ENCODE data around the gene TRIM27. TPM values are rescaled to one million over a fixed set of nuclear protein-coding genes. Genes with fewer than 3 reads are reported as not detected.

TRIM27 gene
- total and polyA plus RNA-seq, 4 donors, result 34.8 to 81.9 (median 46.1) TPM

DNA sequence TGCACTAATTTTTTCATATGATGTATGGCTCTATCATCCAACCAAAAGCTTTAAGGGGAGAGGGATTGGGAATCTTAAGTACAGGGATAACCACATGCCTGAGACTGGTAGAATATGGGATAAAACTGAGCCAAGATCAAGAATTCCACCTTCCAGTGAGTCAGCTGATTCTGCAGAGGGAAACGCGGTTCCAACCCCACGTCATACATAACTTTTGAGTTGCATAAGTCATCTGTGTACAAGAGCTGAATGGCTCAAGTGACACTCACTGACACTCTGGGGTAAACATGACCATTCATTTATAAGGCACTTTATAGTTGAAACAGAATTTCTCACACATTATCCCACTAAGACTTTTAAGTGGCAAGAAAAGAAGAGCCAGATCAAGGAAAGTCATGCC, 16.4 kb downstream of the TRIM27 start:
- TF ChIP-seq, protein P1, sequence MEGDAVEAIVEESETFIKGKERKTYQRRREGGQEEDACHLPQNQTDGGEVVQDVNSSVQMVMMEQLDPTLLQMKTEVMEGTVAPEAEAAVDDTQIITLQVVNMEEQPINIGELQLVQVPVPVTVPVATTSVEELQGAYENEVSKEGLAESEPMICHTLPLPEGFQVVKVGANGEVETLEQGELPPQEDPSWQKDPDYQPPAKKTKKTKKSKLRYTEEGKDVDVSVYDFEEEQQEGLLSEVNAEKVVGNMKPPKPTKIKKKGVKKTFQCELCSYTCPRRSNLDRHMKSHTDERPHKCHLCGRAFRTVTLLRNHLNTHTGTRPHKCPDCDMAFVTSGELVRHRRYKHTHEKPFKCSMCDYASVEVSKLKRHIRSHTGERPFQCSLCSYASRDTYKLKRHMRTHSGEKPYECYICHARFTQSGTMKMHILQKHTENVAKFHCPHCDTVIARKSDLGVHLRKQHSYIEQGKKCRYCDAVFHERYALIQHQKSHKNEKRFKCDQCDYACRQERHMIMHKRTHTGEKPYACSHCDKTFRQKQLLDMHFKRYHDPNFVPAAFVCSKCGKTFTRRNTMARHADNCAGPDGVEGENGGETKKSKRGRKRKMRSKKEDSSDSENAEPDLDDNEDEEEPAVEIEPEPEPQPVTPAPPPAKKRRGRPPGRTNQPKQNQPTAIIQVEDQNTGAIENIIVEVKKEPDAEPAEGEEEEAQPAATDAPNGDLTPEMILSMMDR (IDR thresholded peaks at IDR 0.05; ENCODE audit: control extremely low read depth, extremely low read depth), result no peak
- Histone ChIP-seq H3K36me3 (ENCODE audit: control insufficient read depth in 4 of 4, insufficient read depth in 4 of 4, low read length in 4 of 4) (peaks cover 38 to 74% (median 56%) of the 10 kb centered on the region in 4 donors), H3K4me1 (ENCODE audit: control insufficient read depth in 5 of 5, insufficient read depth in 5 of 5, low read length in 5 of 5) (no peaks in the 10 kb centered on the region), H3K27ac (ENCODE audit: low read depth in 1 of 2, low read length in 1 of 2) (no peak overlapping the region), H3K9ac (ENCODE audit: insufficient read depth in 1 of 2, low read length in 2 of 2) (no peak overlapping the region), H3K27me3 (ENCODE audit: control insufficient read depth in 3 of 3, insufficient read depth in 3 of 3, low read length in 2 of 3) (no peaks in the 10 kb centered on the region), H3K4me3 (no peak overlapping the region), H3K9me3 (ENCODE audit: control insufficient read depth in 4 of 4, insufficient read depth in 3 of 4, low read length in 3 of 4) (peaks cover 0 to 2% (median 0%) of the 10 kb centered on the region in 4 donors)
- WGBS, 2 donors, result 17 to 68% methylated on average over 3 of the region's 3 CpGs
- DNase-seq, result no peak
- ATAC-seq (ENCODE audit: insufficient read depth, low FRiP score), result no peak

DNA sequence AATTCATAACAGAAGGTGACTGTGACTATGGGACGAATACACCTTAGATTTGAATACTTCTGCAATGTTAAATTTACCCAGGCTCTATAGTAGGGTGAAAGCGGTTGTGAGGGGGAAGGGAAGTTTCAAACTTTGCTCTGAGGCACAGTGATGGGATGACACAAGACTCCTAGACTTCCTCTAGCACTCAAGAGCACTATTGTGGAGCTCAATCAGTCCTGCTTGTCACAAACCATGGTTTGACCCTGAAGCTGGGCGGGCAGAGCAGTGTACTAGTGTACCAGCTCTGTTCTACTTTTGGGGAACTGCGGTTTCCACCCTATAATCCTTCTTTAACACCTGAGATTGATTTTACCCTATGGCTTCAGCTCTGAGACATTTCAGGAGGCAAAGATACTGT, 17.1 kb downstream of the TRIM27 start:
- no peak for ATAC-seq (ENCODE audit: insufficient read depth, low FRiP score)
- 48 to 80% methylated on average over 4 of the region's 4 CpGs for WGBS, 2 donors
- H3K36me3 ChIP-seq (ENCODE audit: control insufficient read depth in 4 of 4, insufficient read depth in 4 of 4, low read length in 4 of 4), result peaks cover 40 to 73% (median 54%) of the 10 kb centered on the region in 4 donors

DNA sequence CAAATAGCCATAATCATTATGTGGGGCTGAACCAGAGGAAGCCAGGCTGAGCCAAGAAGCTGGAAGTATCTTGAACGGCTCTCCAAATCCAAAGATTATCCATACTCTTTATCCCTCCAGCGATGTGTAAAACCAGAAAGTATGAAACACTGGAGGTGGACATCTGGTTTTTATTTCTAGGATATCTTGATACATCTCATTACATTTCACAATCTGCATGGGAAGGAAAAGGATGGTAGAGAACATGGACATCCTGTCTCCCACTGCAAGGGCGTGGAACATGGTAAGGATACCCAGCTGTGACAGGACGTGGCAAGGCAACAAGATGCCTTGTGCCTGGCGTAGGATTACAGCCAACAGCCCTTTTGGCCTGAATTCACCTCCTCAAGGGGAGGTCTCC, 20.1 kb downstream of the TRIM27 start:
- no peaks in the 10 kb centered on the region for H3K27me3 ChIP-seq (ENCODE audit: control insufficient read depth in 3 of 3, insufficient read depth in 3 of 3, low read length in 2 of 3)
- no peaks in the 10 kb centered on the region for H3K4me1 ChIP-seq (ENCODE audit: control insufficient read depth in 5 of 5, insufficient read depth in 5 of 5, low read length in 5 of 5)
- TF ChIP-seq, protein P1 (IDR thresholded peaks at IDR 0.05; ENCODE audit: control extremely low read depth, extremely low read depth), result no peak
- peaks cover 0 to 2% (median 0%) of the 10 kb centered on the region in 4 donors for H3K9me3 ChIP-seq (ENCODE audit: control insufficient read depth in 4 of 4, insufficient read depth in 3 of 4, low read length in 3 of 4)
- no peak overlapping the region for H3K27ac ChIP-seq (ENCODE audit: low read depth in 1 of 2, low read length in 1 of 2)
- no peak overlapping the region for H3K9ac ChIP-seq (ENCODE audit: insufficient read depth in 1 of 2, low read length in 2 of 2)
- whole genome bisulfite sequencing, 2 donors, result 92 to 98% methylated on average over 5 of the region's 5 CpGs
- DNase-seq, result no peak
- H3K4me3 ChIP-seq, result no peak overlapping the region
- ATAC-seq (ENCODE audit: insufficient read depth, low FRiP score), result no peak
- H3K36me3 ChIP-seq (ENCODE audit: control insufficient read depth in 4 of 4, insufficient read depth in 4 of 4, low read length in 4 of 4), result peaks cover 28 to 62% (median 55%) of the 10 kb centered on the region in 4 donors

More for the DNA sequence above, 17.1 kb downstream of the TRIM27 start:
- Histone ChIP-seq H3K4me1 (ENCODE audit: control insufficient read depth in 5 of 5, insufficient read depth in 5 of 5, low read length in 5 of 5) (no peaks in the 10 kb centered on the region), H3K9ac (ENCODE audit: insufficient read depth in 1 of 2, low read length in 2 of 2) (no peak overlapping the region), H3K4me3 (no peak overlapping the region), H3K27me3 (ENCODE audit: control insufficient read depth in 3 of 3, insufficient read depth in 3 of 3, low read length in 2 of 3) (no peaks in the 10 kb centered on the region), H3K27ac (ENCODE audit: low read depth in 1 of 2, low read length in 1 of 2) (no peak overlapping the region), H3K9me3 (ENCODE audit: control insufficient read depth in 4 of 4, insufficient read depth in 3 of 4, low read length in 3 of 4) (peaks cover 0 to 2% (median 0%) of the 10 kb centered on the region in 4 donors)
- DNase-seq, result no peak
- TF ChIP-seq, protein P1 (IDR thresholded peaks at IDR 0.05; ENCODE audit: control extremely low read depth, extremely low read depth), result no peak

DNA sequence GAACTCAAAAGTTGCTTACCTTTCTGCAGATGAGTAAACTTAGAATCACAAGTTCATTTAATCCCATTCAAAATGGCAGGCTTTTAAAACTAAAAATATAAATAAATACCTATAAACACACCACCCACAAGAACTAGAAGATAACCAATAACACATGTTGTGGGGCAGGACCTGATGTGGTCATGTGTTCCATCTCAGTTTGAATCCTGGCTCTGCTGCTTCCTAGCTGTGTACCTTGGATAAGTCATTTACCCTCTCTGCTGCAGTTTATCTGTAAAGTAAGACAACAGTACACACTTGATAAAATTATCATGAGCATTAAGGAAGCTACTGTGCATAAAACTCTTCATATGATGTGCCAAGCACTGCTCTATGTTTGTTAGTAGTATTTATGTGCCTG, 22.0 kb downstream of the TRIM27 start:
- no peak overlapping the region for H3K4me3 ChIP-seq

More for the DNA sequence above, 22.0 kb downstream of the TRIM27 start:
- Histone ChIP-seq H3K4me1 (ENCODE audit: control insufficient read depth in 5 of 5, insufficient read depth in 5 of 5, low read length in 5 of 5) (peaks cover 0 to 6% (median 0%) of the 10 kb centered on the region in 5 donors), H3K9me3 (ENCODE audit: control insufficient read depth in 4 of 4, insufficient read depth in 3 of 4, low read length in 3 of 4) (peaks cover 0 to 2% (median 0%) of the 10 kb centered on the region in 4 donors), H3K9ac (ENCODE audit: insufficient read depth in 1 of 2, low read length in 2 of 2) (no peak overlapping the region), H3K27me3 (ENCODE audit: control insufficient read depth in 3 of 3, insufficient read depth in 3 of 3, low read length in 2 of 3) (no peaks in the 10 kb centered on the region), H3K36me3 (ENCODE audit: control insufficient read depth in 4 of 4, insufficient read depth in 4 of 4, low read length in 4 of 4) (peaks cover 25 to 54% (median 45%) of the 10 kb centered on the region in 4 donors), H3K27ac (ENCODE audit: low read depth in 1 of 2, low read length in 1 of 2) (no peak overlapping the region)
- no peak for ATAC-seq (ENCODE audit: insufficient read depth, low FRiP score)
- no peak for DNase-seq
- TF ChIP-seq, protein P1 (IDR thresholded peaks at IDR 0.05; ENCODE audit: control extremely low read depth, extremely low read depth), result no peak
